Cortex of kidney (tissue), 1 donor: ENCODE data around the gene SAP30L.

ENCODE experiments used
- DNase-seq: peaks from one replicate; lab custom pipeline; 2025; lab: John Stamatoyannopoulos, UW

SAP30L gene, protein sequence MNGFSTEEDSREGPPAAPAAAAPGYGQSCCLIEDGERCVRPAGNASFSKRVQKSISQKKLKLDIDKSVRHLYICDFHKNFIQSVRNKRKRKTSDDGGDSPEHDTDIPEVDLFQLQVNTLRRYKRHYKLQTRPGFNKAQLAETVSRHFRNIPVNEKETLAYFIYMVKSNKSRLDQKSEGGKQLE

GRCh38 chr5:154445422-154446194 lies at the start of gene SAP30L:
Gene SAP30L, plus strand, starts transcription at chr5:154445997. Its CDS starts 608 bp downstream, at chr5:154446605.
- DNase-seq: peak; percentile 17

DNA sequence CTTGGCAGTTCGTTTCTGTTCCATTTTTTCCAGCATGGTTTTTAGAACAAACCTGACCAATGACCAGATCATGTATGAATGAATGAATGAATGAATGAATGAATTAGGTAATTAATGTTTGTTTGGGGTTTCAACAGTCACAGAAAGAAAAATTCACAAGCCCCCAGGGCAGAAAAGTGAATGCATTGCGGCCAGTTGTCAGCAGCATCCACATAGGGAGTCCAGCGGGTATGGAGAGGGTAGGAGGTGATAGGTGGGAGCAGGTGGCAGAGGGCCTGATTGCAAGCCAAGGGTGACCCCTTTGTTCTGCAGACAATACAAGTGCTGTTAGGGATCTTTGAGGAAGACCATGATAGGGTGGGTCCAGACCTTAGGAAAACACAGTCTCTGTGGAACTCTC lies 49.7 kb upstream of the SAP30L start:
- no peak for DNase-seq

DNA sequence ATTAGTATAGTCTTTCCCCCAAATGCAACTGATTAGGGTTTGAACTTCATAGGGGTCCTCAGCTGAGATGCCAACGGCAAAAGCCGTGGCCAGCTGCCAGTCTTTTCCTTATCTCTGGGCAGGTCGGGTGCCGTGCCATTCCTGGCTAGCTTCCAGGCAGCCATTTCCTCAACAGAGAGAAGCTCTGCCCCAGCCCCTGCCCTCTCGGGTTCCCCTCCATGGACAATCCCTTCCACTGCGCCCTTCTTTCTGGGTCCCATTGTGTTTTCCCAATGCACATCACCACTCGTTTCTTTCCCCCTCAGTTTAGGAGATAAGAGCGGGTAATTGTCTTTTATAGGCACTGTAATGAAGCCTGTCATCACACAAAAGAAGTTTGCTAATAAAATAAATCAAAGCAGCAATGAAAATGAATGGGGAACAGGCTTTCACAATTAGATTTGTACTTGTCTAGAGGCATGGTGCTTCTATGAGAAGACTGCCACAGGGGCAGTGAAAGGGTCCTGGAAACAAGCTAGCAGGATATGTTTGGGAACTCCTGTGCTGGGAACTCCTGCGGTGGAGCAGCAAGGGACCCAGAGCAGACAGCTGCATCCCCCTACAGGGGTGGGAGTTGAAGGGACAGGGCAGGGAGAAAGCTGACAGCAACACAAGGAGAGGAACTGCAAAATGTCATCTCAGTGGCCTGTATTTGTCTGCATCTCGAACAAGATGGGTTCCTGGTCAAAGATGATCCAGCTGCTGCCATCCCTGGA lies 48.0 kb upstream of the SAP30L start:
- no peak for DNase-seq

- no peak for DNase-seq
Measured at GRCh38 chr5:154400678-154401077, 45.1 kb upstream of the SAP30L start.

- no peak for DNase-seq
Measured at GRCh38 chr5:154401355-154401754, 44.4 kb upstream of the SAP30L start.

DNA sequence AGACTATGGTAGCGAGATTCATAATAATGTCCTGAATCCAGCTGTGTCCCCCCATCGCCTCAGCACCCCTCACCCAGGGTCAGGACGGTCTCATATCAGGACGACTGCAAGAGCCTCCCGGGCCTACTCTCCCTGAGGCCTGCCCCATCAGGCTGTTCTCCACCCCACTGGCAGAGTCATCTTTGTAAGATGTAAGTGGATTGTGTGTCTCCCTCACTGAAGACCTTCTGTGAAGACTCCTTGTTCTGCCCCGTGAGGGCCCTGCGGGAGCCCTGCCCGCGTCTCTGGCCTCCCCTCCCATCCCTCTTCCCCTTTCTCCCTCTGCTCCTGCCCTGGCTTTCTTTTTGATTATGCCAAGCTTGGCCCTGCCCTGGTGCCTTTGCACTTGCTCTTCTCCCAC lies 43.9 kb upstream of the SAP30L start:
- DNase-seq: no peak

DNA sequence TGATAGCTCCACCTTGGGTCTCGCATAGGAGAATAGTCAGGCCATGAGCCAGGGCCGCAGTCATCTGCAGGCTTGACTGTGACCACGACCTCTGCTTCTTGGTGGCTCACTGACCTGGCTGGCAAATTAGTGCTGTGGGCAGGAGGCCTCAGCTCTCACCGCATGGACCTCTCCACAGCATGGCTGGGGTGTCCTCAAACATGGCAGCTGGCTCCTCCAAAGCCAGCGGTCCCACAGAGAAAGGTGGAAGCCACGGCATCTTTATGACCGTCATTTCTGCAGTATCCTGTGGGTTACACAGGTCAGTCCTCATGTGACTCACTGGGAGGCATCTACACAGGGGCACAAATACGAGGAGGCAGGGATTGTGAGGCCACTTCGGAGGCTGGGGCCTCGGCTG lies 43.2 kb upstream of the SAP30L start:
- DNase-seq: no peak

DNA sequence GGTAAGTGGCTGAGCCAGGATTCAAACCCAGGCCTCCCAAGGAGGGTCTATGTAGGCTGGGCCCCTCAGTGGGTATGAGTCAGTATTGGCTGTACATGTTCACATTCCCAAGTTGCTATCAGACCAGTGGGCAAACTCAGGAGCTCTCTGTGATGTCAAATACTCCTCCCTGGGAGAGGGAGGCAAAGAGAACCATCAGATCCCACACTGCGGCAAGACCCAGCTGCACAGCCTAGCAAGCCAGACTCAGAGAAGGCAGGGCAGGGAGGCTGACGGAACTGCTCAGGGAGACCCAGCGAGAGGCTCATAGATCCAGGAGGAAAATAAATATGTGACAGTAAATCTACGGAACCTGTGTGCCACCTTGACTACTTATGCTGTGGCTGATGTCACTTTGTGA lies 42.6 kb upstream of the SAP30L start:
- DNase-seq: no peak

DNA sequence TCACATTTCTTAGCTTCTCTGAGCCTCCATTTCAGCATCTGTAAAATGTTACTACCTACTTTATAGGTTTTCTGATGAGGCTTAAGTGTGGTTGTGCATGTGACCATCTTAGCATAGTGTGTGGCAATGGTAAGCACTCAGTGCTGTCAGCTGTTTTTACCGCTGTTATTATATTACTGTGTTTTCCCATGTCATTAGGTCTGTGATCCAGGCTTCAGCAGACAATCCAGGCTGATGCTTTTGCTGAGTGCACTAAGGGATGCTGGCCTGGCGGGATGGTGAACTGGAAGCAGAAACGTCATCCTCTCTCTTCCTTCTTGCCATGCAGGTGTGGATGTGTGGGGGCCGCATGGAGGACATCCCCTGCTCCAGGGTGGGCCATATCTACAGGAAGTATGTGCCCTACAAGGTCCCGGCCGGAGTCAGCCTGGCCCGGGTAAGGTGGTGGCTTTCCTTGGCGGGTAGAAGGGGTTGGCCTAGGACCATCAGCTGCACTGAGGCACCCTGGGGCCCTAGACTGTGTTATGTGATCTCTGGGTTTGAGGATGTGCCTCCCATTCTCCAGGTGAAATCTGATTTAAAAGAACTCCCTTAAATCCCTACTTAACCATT lies 41.9 kb upstream of the SAP30L start:
- no peak for DNase-seq

DNA sequence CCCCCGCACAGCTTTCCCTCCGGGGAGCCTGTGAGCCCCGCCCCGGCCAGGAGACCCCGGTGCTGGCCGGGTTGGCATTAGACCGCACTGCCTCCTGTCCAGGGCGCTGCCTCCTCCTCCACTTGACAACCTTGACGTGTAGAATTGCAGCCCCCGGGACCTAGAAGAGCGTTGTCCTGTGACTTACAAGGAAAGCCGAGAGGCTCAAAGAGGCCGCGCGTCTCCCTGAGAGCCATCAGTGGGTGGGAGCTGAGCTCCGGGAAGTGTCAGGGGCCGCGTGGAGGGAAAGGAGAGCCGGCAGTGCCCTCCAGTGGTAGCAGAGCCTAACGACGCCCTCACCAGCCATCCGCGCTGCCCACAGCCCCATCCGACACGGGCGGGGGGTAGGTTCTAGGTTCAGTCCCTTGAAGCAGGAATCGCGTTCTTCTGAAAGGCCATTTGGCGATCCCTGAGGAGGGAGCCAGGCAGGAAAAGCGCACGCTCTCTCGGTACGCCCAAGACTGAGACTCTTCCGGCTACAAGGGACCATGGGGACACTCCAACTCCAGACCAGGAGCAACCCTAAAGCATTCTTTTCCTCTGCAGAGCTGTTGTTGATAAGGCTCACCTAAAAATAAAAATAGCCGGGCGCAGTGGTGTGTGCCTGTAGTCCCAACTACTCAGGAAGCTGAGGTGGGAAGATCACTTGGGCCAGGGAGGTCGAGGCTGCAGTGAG lies 40.6 kb upstream of the SAP30L start:
- DNase-seq: no peak

GRCh38 chr5:154406231-154406630 lies 39.6 kb upstream of the SAP30L start:
- DNase-seq: no peak

DNA sequence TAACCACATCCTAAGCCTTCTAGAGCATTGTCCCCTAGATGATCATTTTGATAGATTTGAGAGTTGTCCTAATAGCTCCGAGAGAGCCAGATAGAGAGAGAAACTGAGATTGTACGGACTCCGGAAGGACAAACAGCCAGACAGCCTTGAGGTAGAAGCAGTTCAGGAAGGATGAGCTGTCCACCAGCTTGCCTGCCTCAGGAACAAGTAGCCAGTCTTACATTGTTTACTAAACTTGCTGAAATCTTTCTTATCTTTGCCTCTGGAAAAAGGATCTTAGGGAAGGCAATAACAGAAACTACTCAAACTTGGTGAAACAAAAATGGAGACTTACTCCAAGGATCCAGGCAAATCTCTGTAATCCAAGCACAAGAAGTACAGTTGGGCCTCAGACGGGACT lies 39.0 kb upstream of the SAP30L start:
- DNase-seq: no peak

DNA sequence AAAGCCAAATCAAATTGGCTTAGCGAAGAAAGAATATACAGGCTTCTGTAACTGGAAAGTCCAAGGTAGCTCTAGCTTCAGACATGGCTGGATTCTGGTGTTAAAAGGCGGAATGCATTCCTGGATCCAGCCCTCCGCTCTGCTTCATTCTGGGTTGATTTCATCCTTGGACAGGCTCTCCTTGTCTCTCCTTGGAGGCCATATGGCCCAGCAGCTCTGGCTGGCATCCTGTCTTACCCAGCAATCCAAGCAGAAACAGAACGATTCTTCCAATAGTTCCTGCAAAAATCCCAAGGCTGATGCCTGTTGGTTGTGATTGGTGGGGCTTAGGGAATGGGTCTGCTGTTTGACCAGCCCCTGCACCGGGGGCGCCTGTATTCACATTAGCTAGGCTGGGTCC lies 37.0 kb upstream of the SAP30L start:
- DNase-seq: no peak

DNA sequence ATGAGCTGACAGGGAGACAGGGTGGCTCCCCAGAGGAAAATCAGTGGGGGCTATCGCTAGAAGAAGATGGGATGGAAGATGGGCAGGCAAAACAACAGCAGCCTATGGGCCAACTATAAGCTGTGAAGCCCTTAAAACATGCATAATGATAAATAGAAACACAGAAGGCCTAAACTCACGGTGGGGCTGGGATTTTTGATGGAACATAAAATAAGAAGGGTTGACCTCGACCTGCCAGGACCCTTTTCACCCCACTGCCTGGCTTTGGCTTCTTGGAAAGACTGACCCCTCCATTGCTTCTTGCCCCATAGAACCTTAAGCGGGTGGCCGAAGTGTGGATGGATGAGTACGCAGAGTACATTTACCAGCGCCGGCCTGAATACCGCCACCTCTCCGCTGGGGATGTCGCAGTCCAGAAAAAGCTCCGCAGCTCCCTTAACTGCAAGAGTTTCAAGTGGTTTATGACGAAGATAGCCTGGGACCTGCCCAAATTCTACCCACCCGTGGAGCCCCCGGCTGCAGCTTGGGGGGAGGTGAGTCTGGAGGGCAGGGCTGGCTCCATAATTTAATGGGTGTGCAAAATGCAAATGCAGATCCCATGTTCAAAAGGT lies 36.5 kb upstream of the SAP30L start:
- DNase-seq: no peak

- DNase-seq: no peak
Measured at GRCh38 chr5:154410008-154410407, 35.8 kb upstream of the SAP30L start.

DNA sequence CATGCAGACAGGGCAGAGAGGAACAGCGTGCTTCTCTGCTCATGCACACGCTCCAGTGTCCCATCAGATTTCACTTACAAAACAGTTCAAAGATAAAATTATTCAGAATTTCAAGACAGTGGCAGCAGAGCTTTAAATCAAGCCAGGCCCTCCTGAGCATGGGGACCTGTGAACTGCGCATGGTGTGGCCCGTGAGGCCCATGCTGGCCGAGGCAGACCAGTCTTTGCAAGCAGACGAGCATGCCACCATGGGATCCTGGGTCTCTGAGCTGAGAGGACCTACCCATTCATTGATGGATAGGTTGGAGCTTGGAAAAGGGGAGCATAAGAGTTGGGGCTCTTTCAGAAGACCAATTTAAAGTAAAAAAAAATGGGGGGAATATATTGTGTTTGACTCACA lies 35.0 kb upstream of the SAP30L start:
- DNase-seq: no peak

GRCh38 chr5:154411338-154411737 lies 34.5 kb upstream of the SAP30L start:
- no peak for DNase-seq

DNA sequence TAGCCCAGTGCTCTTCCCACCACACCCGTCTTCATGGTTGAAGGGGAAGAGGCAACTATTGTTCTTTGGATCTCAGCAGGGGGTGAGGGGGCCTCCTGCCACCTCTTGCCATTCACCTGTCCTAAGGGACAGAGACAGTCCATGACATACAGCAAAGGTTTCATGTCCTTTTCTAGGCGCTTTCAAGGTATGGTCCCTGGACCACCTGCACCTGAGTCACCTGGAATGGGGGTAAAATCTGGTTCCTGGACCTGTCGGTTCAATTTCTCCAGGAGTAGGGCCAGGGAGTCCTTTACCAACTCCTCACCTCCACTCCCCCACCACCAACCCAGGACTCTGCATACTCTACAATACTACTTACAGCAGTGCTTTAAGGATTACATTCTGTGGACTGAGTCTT lies 33.5 kb upstream of the SAP30L start:
- DNase-seq: no peak

DNA sequence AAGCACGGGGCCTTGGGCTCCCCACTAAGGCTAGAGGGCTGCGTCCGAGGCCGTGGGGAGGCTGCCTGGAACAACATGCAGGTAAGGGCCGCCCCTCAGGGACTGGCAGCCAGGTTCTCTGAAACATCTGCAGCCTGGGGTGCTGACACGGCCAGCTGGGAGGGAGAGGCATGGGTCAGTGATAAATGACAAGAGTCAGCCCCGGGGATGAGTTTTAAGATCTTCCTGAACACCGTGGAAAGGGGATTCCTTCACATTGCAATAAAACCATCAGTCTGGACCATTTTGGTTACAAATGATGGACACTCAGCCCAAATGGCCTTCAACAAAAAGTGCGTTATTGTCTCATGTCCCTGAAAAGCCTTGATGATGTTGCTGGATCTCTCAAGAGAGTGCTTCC lies 32.9 kb upstream of the SAP30L start:
- DNase-seq: no peak

GRCh38 chr5:154415114-154415513 lies 30.7 kb upstream of the SAP30L start:
- DNase-seq: no peak

DNA sequence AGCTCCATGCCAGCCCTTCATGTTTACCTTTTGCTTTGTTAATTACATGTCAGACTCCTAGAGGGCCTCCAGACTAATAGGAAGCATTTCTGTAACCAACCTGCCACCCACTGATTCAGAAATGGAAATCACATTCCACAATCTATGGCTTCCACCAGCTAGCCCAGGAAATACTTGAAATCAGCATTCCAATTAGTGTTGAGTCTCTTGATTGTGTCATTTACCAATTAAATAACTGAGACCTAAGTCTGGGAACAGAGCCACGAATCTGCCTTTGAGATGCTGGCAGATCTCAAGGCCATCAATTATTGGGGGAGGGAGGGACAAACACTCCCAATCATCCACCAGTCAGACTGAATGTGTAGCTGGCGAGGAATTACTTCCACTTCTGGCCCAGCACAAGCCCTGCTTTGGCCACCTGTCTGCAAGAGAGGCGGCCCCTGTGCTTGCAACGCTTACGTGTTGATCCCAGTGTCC lies 27.4 kb upstream of the SAP30L start:
- DNase-seq: no peak
